Measurements from ENCODE around the gene UQCR10. TPM values are rescaled to one million over a fixed set of nuclear protein-coding genes. Genes with fewer than 3 reads are reported as not detected.

UQCR10 gene
- total RNA-seq, 1 donor from 2014 or later, result 68.1 TPM

DNA sequence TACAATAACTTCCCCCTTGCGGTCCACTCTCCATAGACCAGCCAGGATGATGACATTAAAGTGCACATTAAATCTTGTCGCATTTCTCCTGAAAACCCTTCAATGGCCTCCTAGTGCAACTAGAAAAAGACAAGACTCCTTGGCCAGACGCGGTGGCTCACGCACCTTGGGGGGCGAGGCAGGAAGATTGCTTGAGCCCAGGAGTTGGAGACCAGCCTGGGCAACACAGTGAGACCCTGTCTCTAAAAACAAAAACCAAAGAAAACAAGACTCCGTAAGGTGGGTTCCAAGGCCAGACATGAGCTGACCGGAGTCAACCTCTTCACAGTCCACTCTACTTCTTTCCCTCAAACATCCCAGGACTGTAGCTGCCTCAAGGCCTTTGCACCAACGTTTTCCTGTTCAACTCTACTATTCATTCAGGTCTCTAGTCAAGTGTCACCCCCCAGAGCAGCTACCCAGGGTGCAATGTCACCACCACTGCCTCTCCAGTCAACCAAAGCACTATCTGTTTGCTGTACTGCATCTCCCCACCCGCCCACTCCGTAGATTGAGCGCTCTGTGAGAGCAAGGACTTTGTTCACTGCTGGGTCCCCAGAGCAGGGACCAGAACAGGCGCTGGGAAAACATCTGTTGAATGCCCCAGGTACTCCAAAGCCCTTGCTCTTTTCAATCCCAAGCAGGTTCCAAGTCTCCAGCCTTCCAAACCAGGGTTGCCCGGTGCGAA is 1.1 kb upstream of the UQCR10 start:
- peaks cover 32% of the 10 kb centered on the region for H3K4me1 Mint-ChIP-seq
- TF ChIP-seq, protein P1, sequence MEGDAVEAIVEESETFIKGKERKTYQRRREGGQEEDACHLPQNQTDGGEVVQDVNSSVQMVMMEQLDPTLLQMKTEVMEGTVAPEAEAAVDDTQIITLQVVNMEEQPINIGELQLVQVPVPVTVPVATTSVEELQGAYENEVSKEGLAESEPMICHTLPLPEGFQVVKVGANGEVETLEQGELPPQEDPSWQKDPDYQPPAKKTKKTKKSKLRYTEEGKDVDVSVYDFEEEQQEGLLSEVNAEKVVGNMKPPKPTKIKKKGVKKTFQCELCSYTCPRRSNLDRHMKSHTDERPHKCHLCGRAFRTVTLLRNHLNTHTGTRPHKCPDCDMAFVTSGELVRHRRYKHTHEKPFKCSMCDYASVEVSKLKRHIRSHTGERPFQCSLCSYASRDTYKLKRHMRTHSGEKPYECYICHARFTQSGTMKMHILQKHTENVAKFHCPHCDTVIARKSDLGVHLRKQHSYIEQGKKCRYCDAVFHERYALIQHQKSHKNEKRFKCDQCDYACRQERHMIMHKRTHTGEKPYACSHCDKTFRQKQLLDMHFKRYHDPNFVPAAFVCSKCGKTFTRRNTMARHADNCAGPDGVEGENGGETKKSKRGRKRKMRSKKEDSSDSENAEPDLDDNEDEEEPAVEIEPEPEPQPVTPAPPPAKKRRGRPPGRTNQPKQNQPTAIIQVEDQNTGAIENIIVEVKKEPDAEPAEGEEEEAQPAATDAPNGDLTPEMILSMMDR (IDR thresholded peaks at IDR 0.05), result no peak
- intact Hi-C loops (cut with micrococcal nuclease), result loop anchor here (2.0 to 5.0 kb wide), 2 partner anchors 213 to 499 kb away; partner anchors contain the start of genes EWSR1, RHBDD3 and THOC5
- ChIA-PET CTCF (interaction anchor here (1.0 kb wide), 1 partner anchor 239 kb away, joined by 3 read pairs; no protein-coding TSS in a partner anchor), POLR2A (interaction anchor here (0.5 to 1.7 kb wide), 11 partner anchors 9 to 1847 kb away, joined by 3 to 5 read pairs (median 4); partner anchors contain the start of genes ASCC2, PITPNB and THOC5)
- ATAC-seq (ENCODE audit: low read depth) (no peak), DNase-seq (no peak)
- H3K36me3 Mint-ChIP-seq (ENCODE audit: low read depth), result peaks cover 24% of the 10 kb centered on the region
- no peaks in the 10 kb centered on the region for H3K9me3 Mint-ChIP-seq
- no peaks in the 10 kb centered on the region for H3K27me3 Mint-ChIP-seq
- peak overlapping the region; percentile 93 for H3K27ac Mint-ChIP-seq
- H3K4me3 Mint-ChIP-seq, result peak overlapping the region; percentile 97

DNA sequence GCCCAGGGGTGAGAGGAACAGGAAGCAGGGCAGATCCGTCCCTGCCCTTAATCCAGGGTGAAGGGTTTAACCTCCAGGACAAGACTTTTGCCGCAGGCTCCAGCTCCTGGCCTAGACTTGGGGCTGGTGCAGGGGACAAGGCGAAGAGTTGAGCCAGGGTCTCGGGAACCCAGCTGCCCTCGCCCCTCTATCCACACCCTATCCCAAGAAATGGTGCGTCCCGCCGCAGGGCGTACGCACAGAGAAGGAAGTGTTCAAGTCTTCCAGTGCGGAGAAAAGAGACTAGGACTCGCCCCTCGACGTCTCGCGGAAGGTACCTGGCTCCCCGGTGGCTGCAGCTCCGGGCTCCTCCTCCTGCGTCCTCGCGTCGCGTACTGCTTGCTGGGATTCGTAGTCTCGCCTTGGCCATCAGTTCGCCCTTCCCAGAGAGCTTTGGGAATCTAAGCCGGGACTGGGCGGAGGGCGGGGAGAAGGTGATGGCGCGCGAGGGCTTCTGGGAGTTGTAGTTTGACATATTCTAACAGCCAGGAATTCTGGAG is 468 bp upstream of the UQCR10 start, which contains the start of gene ZMAT5:
ZMAT5 (minus strand) TSS at position 376 of the 539 bp plus-strand sequence. CDS start 18,463 bp downstream, outside the sequence.
- Mint-ChIP-seq H3K36me3 (ENCODE audit: low read depth) (peaks cover 25% of the 10 kb centered on the region), H3K9me3 (no peaks in the 10 kb centered on the region), H3K4me3 (peak within 1 kb of the TSS; percentile 97), H3K4me1 (peaks cover 32% of the 10 kb centered on the region), H3K27me3 (no peaks in the 10 kb centered on the region), H3K27ac (peak within 1 kb of the TSS; percentile 93)
- DNase-seq (peak; percentile 76), ATAC-seq (ENCODE audit: low read depth) (peak; percentile 96)
- POLR2A ChIA-PET, result interaction anchor here (0.5 to 1.7 kb wide), 11 partner anchors 9 to 1848 kb away, joined by 3 to 5 read pairs (median 4); partner anchors contain the start of genes ASCC2, PITPNB and THOC5
- TF ChIP-seq, protein P1 (IDR thresholded peaks at IDR 0.05), result no peak
- intact Hi-C loops (cut with micrococcal nuclease), result loop anchor here (1.0 to 5.0 kb wide), 7 partner anchors 72 to 499 kb away; partner anchors contain the start of genes AP1B1, ASCC2, EWSR1 and MTMR3
- CTCF ChIA-PET, result interaction anchor here (1.0 kb wide), 1 partner anchor 239 kb away, joined by 3 read pairs; no protein-coding TSS in a partner anchor

DNA sequence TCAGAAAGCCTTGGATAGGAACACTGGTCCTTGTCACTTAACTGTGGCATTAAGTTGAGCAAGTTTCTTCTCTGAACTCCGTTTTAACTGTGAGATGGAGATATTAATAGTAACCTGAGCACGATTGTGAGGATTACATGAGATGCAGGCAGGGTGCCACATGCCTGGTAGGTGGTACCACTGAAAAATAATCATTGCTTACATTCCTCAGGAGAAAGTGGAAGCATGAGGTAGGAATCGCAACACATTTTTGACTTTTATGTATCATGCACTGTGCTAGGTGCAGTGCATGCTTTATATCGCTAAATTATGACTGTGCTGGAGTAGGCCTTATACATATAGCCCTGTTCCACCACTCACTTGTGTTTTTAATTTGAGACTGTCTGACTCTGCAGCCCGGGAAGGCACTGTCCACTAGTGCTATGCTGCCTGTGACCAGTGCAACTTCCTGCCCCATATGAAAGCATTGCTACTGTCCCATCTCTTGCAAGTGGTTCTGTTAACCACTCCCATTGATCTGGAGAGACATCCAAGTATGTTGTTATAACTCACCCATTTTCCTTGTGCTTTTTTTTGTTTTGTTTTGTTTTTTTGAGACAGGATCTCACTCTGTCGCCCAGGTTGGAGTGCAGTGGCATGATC is 1.0 kb downstream of the UQCR10 start:
- ATAC-seq (ENCODE audit: low read depth), result no peak
- CTCF ChIA-PET, result no interaction called here
- H3K36me3 Mint-ChIP-seq (ENCODE audit: low read depth), result peaks cover 30% of the 10 kb centered on the region
- intact Hi-C loops (cut with micrococcal nuclease), result loop anchor here (5.0 kb wide), 1 partner anchor 501 kb away; the partner anchor contains the start of genes EWSR1 and RHBDD3
- H3K9me3 Mint-ChIP-seq, result no peaks in the 10 kb centered on the region
- TF ChIP-seq, protein P1 (IDR thresholded peaks at IDR 0.05), result no peak
- H3K27me3 Mint-ChIP-seq, result no peaks in the 10 kb centered on the region
- POLR2A ChIA-PET, result no interaction called here
- H3K27ac Mint-ChIP-seq, result peak overlapping the region; percentile 93
- peak overlapping the region; percentile 97 for H3K4me3 Mint-ChIP-seq
- no peak for DNase-seq
- H3K4me1 Mint-ChIP-seq, result peaks cover 32% of the 10 kb centered on the region

DNA sequence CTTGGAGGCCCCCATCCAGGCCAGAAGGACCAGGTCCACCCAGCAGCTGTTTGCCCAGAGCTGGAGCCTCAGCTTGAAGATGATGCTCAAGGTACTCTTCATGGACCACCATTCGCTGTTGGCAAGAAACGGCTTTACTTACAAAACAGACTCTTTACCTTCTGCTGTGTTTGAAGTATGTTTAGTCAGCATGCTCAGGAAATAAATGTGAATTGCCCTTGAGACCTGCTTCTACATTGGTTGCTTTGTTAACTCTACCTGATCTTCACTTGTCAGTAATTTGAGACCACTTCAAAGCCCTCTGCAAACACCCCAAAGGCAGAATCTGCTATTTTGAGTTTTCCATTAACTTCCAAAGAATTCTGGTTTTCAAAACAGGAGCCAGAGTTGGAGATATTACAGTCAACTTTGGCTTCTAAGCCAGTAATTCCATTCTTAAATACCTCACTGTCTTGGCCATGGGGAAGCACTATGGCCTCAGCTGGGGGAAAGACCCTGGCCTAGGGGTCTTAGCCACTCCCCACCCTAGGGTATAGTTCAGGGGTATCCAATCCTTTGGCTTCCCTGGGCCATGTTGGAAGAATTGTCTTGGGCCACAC is 2.7 kb downstream of the UQCR10 start:
- TF ChIP-seq, protein P1 (IDR thresholded peaks at IDR 0.05), result no peak
- H3K9me3 Mint-ChIP-seq, result no peaks in the 10 kb centered on the region
- H3K27me3 Mint-ChIP-seq, result no peaks in the 10 kb centered on the region
- POLR2A ChIA-PET, result no interaction called here
- CTCF ChIA-PET, result interaction anchor here (0.6 kb wide), 2 partner anchors 9 to 208 kb away, joined by 3 read pairs; no protein-coding TSS in a partner anchor
- peaks cover 30% of the 10 kb centered on the region for H3K36me3 Mint-ChIP-seq (ENCODE audit: low read depth)
- intact Hi-C loops (cut with micrococcal nuclease), result loop anchor here (5.0 kb wide), 1 partner anchor 503 kb away; the partner anchor contains the start of genes EWSR1 and RHBDD3
- DNase-seq (no peak), ATAC-seq (ENCODE audit: low read depth) (no peak)
- no peak overlapping the region for H3K4me3 Mint-ChIP-seq
- H3K4me1 Mint-ChIP-seq, result peaks cover 32% of the 10 kb centered on the region
- H3K27ac Mint-ChIP-seq, result no peak overlapping the region

Measured in activated B cell treated with CpG ODN at 0.5 μM for 24 hours (primary cell).